NCI-H1048 (cell line): Measurements from ENCODE around the gene ATXN7L3.
"Not testable (repeated sequence)": the region's sequence is repeated elsewhere in the genome, so short reads cannot be mapped to it uniquely, and the experiment has no call there.

Experiments used
- DNase-seq: peaks from one replicate; lab custom pipeline; 2025; lab: John Stamatoyannopoulos, UW

Gene ATXN7L3

DNA sequence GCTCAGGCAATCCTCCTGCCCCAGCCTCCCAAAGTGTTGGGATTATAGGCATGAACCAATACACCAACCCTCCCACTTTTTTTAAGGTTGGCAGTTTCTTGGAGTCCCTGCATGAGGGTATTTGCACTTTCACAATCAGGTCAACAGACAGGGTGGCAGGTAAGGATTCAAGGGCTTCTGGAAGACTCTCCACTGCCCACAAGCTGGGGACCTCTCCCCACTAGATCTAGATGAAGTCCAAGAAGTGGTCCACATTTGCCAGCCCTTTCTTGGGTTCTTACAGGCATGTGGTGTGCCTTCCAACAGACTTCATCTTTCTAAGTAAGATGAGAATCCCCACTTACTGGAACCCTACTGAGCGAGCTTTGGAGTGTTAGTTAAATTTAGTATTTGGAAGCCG is 25.3 kb downstream of the ATXN7L3 start:
- no peak for DNase-seq

DNA sequence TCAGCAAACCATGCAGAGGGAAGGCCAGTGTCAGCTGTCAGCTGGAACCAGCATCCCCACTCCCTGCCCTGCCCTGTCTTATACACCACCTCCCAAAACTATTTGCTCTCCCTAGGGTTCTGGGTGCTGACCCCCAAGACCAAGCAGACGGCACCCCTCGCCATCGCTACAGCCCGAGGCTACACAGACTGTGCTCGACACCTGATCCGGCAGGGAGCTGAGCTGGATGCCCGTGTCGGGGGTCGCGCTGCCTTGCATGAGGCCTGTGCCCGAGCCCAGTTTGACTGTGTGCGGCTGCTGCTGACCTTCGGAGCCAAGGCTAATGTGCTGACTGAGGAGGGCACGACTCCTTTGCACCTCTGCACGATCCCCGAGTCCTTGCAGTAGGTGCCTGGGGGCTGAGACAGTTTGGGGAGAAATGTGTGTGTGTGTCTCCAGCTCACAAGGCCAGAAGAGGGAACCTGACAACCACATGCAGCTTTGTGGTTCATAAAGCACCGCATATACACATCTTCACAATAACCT is 27.7 kb downstream of the ATXN7L3 start:
- no peak for DNase-seq

DNA sequence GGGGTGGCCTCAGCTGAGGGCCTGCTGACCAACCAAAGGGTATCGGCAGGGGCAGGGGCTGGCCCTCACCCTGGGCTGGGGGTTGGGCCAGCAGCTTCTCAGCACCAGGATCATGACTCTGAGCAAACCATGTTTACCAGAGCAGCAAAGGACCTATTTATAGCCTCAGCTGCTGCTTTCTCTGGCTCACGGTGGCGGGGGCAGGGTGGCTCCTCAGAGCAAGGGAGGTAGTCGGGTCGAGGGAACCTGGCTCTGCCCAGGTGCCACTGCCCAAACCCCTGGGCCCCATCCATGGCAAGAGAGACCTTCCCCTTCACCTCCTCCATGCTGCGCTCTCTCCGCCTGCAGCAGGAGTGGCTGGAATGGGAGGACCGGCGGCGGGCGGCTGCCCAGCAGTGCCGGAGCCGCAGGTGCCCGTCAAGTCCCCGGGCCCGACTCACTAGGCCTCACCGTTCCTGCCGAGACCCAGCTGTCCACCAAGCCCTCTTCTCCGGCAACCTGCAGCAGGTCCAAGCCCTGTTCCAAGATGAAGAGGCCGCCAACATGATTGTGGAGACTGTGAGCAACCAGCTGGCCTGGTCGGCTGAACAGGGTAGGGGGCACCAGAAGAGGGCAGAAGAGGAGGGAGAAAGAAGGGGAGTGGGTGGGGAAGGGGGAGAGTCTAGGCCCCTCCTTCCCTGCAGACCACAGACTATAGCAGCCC is 29.0 kb downstream of the ATXN7L3 start, which contains the start of gene ASB16:
ASB16 (plus strand) TSS at position 206 of the 703 bp plus-strand sequence; CDS start at position 292, 86 bp downstream.
- no peak for DNase-seq

DNA sequence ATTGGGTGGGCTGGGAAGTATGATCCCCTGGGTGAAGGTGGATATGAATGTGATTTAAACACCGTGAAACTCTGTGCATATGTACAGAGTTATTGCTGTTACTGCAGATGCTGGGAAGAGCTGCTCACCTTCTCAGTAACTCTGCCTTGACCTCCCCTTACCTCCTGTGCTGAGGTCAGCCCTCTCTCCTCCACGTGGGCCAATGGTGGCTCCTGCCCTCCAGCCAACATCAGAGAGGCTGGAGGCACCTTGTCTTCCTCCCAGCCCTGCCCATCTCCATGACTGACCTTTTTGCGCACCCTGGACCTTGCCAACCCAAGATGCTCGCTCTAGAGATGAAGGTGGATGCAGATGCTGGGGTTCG is 29.6 kb downstream of the ATXN7L3 start:
- no peak for DNase-seq

DNA sequence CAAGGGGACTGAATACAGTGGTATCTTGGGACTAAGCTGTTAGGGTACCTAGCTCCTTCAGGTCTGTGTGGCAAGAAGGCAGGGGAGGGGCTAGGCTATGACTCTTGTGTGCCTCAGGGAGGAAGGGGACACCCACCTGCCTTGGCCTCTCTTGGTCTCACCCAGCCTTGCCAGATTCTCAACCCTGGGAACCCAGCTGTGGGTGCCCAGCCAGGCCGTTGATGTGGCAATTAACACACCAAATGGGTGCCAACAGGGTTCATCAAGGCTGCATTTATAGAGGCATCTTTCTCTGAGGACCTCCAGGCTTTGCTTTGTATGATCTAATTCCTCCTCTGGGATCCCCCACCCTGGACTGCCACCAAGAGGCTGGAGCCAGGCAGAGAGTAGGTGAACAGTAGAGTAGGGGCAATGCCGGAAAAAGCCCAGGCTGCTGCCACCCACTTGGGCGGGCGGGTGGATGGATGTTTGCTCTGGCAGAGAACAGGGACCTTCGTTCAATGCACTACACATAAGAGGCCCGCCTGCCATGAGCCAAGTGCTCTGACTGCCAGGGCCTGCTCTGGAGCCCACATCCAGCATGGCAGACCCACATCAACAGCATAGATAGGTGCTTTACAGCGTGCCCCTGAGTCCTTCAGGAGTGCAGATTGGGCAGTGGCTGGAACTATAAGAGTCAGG is 32.4 kb downstream of the ATXN7L3 start:
- DNase-seq = no peak

DNA sequence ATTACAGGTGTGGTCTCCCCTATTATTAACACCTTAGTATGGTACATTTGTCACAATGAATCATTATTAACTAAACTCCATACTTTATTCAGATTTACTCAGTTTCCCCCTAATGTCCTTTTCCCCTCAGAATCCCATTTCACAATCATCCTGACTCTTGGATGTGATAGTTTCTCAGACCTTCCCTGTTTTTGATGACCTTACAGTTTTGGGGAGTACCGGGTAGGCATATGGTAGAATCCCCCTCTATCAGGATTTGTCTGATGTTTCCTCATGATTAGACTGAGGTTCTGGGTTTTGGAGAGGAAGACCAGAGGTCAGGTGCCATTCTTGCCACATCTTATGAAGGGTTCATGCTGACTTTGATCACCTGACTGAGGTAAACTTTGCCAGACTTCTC is 35.2 kb downstream of the ATXN7L3 start:
- no peak for DNase-seq

DNA sequence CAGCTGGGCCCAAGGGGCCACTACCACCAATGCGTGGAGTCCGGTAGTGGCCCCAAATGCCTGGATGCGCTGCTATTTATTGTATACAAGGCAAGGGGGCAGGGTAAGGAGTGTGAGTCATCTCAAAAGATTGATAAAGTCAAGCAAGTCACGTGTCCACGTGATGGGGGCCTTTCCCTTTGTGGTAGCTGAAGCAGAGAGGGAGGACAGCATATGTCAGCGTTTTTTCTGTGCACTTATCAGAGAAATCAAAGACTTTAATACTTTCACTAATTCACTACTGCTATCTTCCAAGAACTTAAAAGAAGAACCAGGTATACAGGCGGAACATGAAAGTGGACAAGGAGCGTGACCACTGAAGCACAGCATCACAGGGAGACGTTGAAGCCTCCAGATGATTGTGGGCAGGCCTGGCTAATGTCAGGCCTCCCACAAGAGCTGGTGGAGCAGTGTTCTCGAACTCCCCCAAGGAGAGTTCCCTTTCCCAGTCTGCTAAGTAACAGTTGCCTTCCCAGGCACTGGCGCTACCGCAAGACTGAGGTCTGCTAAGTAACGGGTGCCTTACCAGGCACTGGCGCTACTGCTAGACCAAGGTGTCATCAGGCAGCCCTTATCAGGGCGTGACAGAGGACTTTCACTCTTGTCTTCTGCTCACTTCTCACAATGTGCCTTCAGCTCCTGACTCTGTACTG is 40.0 kb downstream of the ATXN7L3 start:
- DNase-seq = no peak

DNA sequence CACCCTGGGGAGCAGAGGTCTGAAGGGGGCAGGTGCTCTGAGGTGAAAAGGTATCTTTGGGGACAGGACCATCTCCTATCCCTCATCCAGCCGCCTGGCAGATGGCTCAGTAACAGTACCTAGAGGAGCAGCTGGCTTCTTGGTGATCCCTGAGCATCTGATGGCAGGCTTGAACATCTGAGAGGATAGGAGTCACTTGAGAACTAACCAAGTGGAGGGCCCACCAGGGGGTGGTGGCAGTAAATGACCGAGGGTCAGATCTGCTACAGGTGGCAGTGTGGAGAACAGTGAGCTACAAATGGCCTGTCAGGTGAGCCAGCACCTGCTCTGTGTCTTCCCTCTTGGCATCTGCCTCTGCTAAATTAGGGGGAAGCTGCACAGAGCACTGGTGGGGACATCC is 44.2 kb downstream of the ATXN7L3 start:
- DNase-seq = no peak

DNA sequence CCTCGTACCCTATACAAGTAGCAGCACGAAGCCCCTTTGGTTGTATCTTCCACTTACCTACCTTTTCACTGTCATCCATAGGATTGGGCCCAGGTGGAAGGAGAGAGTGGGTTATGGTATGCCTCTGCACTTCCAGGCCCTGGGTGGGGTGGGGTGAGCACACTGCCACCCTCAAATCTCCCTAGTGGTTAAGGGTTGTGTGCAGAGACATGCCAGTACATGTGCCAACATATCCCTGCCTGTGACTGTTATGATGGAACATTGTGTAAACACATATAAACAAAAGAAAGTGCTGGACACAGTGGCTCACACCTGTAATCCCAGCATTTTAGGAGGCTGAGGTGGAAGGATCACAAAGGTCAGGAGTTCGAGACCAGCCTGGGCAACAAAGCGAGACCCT is 46.8 kb downstream of the ATXN7L3 start:
- no peak for DNase-seq

DNA sequence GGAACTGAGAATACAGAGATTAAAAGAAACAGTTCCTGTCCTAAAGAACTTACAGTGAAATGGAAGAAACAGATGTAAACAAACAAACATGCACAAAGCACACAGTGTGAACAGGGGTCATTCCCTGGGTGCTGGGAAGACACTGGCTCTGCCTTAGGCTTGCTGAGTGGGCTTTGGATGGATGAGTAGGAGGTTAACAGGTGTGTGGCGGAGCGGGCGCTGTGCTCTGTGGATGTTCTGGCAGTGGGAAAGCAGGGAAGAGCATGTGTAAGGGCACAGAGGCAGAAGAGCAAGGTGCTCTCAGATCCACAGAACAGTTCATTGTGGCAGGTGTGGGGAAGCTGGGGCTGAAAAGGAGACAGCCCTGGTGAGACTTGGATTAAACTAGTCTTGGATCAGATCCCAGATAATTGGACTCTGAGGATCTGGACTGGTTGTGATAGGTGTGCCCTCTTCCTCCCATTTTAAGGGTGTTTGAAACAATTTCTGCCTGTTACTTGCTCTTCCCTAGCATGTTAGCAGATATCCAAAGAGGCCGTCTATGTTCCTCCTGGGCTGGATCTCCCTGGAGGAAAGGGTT is 49.8 kb downstream of the ATXN7L3 start:
- no peak for DNase-seq

DNA sequence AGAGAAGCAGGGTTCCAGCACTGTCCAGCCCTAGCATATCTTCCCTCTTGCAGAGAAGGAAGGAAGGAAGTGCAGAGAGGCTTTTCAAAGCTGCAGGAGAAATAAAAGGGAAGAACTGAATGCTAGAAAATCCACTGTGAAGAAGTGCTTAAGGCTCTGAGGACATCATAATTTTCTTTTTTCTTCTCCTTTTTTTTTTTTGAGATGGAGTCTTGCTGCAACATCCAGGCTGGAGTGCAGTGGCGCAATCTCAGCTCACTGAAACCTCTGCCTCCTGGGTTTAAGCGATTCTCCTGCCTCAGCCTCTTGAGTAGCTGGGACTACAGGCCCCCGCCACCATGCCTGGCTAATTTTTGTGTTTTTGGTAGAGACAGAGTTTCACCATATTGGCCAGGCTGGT is 50.6 kb downstream of the ATXN7L3 start:
- DNase-seq = not testable (repeated sequence)

DNA sequence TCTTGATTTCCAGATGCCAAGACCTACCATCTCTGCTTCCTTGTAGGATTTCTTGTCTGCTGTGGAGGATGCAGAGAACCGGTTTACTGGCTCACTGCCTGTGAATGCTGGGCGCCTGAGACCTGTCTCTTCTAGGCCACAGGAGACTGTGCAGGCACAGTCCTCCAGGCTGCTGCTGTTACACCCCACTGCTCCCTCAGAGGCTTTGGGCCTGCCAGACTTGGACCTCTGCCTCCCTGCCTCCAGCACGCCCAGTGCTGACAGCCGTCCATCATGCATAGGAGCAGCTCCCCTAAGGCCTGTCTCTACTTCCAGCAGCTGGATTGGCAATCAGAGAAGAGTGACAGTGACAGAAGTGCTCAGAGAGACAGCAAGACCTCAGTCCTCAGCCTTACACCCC is 51.9 kb downstream of the ATXN7L3 start:
- no peak for DNase-seq

DNA sequence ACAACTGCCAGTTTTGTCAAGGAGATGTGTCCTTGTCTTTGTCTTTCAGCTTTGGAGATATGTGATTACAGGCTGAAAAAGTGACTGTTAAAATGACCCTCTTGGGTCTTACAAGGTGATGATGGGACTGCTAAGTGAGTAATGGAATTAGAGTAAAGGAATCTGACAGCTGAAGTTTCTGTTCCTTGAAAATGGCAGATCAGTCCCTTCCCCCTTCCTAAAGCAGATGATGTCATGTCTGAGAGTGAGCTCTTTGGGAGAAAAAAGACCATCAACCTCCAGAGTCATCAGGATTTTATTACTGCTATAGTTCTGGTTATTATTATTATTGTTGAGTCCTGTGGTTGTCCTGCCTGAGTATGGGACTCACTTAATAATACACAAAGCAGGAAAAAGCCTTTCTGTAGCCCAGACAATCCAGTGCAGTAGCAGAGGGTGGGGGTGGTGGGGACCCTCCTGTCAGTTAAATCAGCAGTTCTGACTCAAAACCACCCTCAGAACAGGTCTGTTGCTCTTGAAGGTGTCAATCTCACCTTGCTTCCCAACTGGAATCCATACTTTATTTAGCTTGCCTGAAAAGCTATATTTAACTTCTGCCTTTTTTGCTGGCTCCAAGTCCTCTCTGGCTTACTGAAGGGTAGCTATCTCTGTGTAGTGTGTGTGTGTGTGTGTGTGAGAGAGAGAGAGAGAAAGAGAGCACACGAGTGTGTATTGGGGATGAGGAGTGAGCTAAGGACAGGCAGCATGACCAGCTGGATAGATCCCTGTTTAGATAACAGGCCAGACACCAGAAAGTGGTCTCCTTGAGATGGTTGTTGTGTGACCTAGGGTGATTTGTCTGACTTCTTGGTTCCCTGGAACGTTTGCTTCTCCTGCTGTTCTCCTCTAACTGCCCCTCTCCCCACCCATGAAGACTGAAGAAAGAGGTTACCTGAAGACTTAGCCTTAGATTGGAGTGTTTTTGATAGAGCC is 53.0 kb downstream of the ATXN7L3 start:
- no peak for DNase-seq

DNA sequence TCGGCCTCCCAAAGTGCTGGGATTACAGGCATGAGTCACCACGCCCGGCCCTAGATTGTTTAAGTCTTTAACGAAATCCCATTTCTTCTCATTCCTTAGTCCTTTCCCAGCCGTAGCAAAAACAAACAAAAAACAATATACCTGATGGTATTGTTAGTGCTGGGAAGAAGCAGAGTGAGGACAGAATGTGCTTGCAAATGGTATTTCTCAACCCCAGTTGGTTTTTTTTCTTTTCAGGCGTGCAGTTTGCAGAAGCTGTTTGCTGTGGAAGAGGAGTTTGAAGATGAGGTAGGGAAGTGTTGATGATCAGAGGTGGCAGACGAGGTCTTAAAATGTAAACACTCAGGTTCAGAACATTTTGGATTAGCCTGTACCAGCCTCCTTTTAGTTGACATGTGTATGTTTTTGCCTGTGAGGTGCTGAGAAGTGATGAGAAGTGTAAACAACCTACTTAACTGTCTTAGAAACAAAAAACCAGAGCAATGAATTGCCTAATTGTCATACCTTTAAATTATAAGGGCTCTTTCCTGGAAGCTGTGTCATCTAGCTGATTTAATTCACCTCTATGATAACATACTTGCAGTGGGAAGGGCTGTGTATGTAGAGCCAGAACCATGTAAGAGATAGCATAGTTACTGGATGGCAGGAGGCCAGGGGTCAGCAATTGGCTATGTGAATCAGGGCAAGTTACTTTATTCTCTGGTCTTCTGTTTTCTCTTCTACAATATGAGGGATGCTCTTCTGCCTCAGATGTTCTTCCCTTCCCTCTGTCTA is 54.5 kb downstream of the ATXN7L3 start:
- no peak for DNase-seq

DNA sequence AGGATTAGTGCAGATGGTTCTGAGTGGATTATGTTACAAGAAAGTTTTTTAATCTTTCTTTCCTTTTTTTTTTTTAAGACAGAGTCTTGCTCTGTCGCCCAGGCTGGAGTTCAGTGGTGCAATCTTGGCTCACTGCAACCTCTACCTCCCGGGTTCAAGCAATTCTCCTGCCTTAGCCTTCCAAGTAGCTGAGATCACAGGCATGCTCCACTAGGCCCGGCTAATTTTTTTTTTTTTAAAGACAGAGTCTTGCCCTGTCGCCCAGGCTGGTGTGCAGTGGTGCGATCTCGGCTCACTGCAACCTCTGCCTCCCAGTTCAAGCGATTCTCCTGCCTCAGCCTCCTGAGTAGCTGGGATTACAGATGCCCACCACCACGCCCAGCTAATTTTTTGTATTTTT is 55.8 kb downstream of the ATXN7L3 start:
- DNase-seq = not testable (repeated sequence)
